ENCODE results near the gene RPL36AL.

DNA sequence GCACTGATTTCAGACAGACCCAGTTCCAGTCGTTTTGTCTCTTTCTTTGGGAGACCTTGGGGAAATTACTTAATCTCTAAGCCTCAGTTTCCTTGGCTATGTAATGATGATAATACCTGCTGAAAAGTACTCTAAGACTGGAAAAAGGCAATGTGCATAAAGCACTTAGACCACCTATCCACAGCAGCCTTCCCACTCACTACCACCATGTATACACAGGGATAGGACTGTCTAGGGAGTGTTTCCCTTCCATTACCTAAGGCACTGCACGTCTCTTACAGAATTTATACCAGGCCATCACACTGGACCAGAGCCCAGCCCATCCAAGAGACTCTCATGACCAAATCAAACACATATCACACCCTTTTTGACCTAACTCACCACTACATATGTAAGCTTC, 40.6 kb downstream of the RPL36AL start:
- TF ChIP-seq CREB1 (IDR thresholded peaks at IDR 0.05; ENCODE audit: low read depth): no peak
- TF ChIP-seq RAD21 (IDR thresholded peaks at IDR 0.05; ENCODE audit: low read depth): no peak
- TF ChIP-seq TAF1 (IDR thresholded peaks at IDR 0.05; ENCODE audit: low read depth): no peak
- TF ChIP-seq YY1 (IDR thresholded peaks at IDR 0.05; ENCODE audit: low read depth): no peak
- no peak for TF ChIP-seq TEAD4 (IDR thresholded peaks at IDR 0.05)
- no peak for TF ChIP-seq EP300 (IDR thresholded peaks at IDR 0.05; ENCODE audit: borderline replicate concordance)
- TF ChIP-seq NFIC (IDR thresholded peaks at IDR 0.05): no peak

Data from Ishikawa (cell line).